EH (cell line): Measurements from ENCODE around the gene ATP11C.
"Not testable (repeated sequence)": the region's sequence is repeated elsewhere in the genome, so short reads cannot be mapped to it uniquely, and the experiment has no call there.

Source experiments
- DNase-seq: peaks from one replicate; pipeline ENCODE4 v3.0.0-alpha.2; 2015; ENCODE audit warnings: low read depth

ATP11C gene

DNA sequence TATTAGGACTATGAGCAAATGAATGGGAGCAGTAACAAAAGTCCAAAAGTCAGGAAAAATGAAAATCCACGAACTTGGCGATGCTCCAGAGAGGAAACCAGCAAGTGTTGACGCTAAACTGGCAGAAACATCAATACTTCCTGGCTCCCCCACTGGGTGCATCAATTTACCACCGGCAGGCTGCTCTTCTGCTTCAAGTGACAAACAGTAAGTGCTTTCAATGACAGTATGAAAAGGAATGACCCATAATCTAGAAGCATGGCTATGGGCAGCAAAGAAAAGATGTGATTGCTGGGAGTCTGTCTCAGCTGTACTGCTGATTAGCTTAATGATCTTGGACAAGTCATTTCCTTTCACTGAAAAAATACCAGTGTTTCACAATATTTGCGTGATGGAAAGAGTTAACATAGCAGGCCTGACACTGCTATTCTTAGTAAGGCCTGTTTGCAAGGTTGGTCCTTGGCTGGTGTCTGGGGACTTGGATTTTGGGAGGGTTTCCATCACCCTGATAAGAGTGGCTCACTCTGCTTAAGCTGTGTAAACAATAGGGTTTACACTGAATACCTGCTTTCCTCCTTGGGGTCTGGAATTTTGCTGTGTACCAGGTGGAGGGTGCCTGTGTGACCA is 8.7 kb downstream of the ATP11C start:
- DNase-seq: peak; percentile 26

DNA sequence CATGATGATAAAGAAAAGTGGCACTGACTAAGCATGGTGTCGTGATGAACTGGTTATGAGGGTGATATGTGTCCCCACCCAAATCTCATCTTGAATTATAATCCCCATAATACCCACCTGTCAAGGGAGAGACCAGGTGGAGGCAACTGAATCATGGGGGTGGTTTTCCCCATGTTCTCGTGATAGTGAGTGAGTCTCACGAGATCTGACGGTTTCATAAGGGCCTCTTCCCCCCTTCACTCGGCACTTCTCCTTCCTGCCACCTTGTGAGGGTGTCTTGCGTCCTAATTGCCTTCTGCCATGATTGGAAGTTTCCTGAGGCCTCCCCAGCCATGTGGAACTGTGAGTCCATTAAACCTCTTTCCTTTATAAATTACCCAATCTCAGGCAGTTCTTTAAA is 11.7 kb downstream of the ATP11C start:
- DNase-seq: not testable (repeated sequence)

DNA sequence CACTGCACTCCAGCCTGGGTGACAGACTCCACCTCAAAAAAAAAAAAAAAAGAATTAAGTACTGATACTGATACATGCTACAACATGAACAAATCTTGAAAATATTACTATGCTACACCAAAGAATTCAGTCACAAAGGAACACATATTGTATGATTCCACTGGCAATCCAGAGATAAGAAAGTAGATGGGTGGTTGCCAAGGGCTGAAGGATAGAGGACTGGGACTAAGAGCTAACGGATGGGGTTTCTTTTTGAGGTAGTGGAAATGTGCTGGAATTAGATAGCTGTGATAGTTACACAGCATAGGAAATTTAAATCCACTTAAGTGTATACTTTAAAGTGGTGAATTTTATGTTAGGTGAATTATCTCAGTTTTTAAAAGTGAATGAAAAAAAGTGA is 12.5 kb downstream of the ATP11C start:
- DNase-seq: no peak

DNA sequence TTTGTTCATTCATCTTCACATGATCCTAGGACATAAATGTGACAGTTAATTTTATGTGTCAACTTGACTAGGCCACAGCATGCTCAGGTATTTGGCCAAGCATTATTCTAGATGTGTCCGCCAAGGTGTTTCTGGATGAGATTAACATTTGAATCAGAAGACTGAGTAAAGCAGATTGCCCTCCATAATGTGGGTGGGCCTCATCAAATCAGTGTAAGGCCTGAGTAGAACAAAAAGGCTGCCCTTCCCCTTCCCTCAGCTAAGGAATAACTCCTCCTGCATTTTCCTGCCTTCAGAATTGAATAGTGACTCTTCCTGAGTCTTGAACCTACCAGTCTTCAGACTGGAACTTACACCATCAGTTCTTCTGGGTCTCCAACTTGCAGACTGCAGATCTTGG is 18.4 kb downstream of the ATP11C start:
- no peak for DNase-seq

DNA sequence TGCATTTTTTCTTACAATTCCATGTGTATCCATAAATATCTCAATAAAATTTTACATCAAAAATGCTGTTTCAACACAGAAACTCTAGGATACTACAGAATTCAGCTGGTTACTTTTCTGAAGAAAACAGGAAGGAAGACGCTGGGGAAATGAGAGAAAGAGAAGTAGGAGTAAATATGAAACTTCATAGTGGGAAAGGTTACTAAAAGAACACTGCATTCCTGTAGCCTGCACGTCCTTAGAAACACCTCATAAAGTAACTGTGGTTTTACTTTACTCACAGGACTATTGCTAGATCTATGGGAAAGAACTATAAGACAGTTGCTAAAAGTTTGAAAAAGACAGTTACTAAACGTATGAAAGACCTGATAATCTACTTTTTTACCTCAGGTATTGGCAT is 23.1 kb downstream of the ATP11C start:
- DNase-seq: peak; percentile 44

DNA sequence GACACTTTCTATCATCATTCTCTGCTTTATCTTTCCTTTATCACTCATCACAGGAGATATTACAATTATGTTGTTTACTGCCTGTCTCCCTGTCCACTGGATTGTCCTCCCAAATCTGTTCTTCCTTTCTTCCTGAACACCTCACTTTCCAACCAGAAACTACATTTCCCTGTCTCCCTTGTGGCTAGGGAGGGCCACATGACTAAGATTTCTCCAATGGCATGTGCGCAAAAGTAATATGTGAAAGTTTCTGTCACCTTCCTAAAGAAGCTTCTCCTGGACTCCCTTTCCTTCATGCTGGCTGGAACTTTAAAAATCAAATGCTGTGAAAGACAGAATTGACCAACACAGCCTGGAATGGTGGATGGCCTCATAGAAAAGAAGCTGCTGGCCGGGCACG is 25.8 kb downstream of the ATP11C start:
- DNase-seq: no peak

DNA sequence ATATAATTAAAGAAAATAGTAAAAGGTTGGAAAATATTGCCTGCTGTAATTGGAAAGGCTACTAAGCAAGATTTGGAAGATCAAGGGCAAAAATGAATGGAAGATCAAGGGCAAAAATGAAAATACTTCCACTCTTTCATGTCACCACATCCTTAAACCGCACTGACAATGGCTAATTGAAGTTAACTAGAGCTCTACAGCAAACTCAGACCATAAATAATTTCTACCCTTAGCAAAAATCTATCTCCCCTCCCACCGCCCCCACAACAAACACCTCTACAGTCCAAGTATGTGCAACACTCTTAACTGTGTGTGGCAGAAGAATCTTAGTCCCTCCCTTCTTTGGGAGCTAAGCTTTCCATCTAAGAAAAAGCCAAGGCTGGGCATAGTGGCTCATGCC is 27.1 kb downstream of the ATP11C start:
- DNase-seq: no peak

DNA sequence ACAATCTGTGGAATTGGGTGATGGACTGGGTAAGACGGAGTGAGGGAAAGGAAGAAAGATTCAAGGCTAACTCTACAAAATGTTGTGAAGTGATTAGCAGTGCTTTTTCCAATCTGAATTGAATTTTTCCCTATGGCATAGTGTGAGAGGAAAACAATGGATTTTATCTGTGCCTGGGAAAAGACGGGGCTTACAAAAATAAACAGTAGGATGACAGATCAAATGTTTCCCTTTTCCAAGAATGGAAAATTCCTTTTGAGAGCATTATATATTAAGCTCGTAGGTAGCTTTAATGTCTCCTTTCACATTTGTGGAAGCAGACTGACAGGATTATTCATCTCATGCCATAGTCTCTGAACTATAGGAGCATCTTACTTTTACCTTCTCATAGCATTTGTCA is 27.8 kb downstream of the ATP11C start:
- DNase-seq: peak; percentile 41

DNA sequence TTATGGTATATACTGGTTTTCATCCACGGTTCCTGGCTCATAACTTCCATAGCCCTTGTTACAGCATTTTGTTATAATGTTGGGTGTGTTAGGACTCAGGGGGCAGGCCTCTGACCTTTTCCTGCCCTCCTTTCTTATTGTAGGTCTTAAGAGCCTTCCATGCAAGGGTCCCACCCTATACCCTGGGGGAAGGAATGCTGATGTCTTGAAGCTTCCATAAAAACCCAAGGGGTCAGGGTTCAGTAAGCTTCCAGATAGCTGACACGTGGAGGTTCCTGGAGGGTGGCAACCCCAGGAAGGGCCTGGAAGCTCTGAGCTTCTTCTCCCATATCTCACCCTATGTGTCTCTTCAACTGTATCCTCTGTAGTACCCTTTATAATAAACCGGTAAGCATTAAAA is 29.6 kb downstream of the ATP11C start:
- DNase-seq: no peak

DNA sequence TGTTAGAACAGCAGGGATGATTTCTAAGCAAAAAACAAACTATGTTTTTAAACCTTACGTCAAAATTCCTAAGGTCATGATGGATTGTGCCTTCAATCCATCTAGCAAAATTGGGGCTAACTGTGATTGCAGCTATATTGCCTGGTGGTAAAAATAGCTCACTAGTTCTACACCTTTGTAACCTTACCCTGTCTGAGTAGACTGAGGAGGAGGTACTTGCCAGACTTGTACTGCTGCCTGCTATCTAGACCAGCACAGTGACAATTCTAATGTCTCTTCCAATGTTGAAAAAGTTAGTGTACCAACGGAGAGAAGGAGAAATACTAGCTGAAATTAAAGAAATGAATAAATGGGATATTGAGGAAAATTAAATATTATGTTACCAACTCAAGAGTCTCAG is 30.3 kb downstream of the ATP11C start:
- no peak for DNase-seq

DNA sequence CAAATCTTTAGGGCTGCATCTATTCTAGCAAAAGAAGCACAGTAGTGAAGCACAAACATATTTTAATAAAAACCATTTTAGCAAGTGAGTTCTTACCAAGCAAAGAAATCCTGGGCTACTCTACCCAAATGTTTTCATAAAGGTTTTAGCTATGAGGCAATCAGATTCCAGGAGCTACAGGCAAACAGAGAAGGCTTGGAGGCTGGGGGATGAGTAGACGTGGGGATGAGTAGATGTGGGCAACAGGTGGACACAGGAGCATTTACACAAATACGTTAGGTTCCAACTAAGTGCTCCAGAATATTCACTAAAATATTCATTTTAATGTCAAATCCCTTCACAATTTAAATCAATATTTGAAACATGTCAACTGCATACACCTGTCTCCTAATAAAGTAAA is 34.5 kb downstream of the ATP11C start:
- no peak for DNase-seq

DNA sequence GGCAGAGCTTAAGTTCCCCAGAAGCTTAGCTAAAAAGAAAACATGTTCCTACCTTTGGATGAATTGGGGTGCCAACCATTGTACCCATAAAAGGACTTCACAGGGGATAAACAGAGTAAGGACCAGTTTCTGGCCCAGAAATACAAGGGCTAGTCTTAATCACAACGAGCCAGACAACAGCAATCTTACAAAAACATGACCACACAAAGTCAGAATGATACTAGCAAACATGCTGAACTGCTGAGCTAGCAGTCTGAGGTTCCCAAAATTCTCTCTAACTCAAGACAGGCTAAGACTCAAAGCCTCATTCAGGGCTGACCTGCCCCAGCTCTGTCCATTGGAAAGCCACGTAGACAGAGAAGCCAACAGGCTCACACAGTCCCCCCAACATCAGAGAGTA is 40.3 kb downstream of the ATP11C start:
- no peak for DNase-seq

DNA sequence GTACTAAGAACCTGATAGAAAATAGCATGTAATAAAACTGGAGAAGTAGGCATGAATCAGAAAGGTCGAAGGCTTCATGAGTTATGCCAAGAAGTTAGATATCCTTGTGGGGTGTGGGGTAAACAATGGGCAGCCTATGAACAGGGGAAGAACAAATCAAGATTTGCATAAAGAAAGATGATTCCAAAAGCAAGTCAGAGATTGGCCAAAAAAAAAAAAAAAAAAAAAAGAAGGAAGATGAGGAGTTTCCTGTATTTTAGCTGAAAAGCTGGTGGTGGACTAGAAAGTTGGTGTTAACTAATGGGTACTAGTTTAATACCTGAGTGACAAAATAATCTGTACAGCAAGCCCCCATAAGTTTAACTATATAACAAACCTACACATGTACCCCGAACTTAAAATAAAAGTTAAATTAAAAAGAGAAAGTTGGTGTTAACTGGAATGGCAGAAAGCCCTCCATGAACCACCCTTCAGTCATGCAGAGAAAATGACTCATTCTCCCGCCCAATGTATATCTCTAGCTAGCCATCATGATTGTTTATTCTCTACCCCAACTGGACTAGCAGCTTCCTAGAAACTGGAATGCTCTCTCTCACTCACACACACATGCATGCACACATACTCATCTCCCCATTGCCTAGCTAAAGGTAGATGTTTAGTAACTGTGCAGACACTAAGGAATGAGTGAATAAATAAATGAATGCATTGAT is 41.7 kb downstream of the ATP11C start:
- peak; percentile 86 for DNase-seq

DNA sequence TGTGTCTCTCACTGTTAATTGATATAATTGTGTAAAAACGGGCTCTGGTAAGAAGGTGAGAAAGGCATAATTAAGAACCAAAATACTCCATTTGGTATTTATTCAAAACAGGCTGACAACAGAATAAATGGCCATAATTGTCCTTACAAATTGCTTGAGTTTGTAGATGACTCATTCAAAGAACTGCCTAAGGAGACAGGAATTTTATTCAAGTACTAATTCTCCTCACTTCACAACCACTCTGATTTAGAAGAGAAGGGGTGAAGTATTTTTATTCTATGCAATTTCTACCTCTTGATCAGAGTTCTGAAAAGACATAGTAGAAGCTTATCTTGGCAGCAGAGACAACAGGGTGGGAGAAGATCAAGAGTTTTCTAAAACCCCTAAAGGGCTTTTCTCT is 43.1 kb downstream of the ATP11C start:
- DNase-seq: peak; percentile 56

DNA sequence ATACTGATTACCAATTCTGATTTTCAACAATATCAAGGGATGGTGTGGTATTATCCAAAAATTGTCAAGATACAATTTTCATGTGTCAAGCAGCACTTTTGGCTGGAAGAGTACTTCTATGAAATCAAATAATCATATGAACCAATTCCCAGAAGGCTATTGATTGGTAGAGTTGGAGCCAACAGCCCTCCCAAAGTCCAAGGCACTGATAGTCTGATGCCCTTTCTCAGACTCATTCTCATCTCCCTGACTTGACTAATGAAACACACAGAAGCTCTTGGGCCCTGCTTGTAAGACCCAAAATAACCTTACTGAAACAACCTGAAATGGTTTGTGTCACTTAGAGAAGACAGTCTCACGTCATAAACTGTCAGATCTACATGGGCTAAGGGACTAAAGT is 48.9 kb downstream of the ATP11C start:
- DNase-seq: no peak

DNA sequence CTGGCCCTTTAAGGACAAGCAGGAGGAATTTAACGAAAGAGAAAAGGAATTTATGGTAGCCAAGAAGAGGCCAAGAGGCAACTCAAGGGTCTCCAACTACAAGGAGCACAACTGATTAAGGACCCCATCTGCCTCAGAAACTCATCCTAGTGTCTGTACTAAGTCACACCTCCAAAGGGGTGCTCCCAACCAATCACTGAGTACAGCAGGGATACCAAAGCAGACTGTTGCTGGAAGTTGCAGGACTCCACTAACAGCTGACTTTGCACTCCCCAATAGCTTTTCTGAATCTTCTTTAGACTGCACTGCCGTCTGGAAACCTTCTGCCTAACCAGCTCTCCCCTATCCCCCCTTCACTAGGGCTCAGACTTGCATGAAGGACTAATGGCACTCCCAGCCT is 50.6 kb downstream of the ATP11C start:
- peak; percentile 62 for DNase-seq

DNA sequence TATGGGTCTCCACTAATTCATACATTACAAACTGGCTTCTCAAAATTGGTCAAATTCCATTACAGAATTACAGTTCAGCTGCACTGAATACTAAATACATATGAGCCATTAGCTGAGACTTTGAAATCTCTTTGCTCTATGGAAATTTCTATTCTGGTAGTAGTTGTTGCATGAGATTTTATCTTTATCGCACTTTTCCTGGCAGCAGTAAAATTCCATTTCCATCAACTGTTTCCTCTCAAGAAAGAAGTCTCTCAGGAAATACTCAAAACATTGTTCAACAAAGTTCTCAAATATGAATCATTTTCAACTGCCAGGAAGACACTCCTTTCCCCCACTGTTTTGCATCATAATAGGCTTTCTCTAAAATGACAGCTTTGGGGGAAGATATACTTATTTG is 51.3 kb downstream of the ATP11C start:
- DNase-seq: peak; percentile 88

DNA sequence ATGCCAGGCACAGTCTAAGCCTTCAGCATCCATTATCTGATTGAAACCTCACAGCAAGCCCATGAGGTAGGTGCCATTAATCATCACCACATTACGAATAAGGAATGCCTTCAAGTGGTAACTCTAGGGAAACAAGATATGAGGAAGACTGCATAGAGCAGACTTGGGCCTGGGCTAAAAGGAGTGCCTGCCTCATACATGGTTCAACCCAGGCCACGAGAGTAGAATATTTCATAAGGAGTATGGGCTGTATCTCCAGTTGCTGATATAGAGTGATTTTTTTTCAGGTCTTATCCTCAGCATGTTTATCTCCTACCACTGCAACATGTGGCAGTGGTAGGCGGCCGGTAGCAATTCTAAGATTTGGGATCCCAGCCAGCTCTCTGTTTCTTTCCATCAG is 51.7 kb downstream of the ATP11C start:
- peak; percentile 78 for DNase-seq

DNA sequence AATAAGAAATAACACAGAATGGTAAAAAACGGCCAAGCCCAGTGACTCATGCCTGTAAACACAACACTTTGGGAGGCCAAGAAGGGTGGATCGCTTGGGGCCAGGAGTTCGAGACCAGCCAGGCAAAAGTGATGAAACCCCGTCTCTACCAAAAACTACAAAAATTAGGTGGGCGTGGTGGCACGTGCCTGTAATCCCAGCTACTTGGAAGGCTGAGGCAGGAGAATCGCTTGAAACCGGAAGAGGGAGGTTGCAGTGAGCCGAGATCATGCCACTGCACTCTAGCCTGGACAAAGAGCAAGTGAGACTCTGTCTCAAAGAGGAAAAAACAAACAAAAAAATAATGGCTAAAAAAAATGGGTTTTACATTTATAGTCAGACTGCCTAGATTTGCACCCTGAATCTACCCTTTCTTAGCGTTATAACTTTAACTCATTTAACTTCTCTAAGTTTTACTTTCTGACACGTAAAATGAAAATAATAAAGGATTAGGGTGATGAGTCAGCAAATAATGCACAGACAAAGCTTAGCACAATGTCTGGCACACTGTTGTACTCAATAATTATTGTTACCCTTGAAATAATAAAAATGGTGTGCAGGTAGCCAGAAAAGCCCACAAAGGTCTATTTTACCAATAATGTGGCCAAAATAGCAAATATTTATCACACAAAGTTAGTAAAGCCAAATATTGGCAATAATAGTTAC is 55.0 kb downstream of the ATP11C start:
- DNase-seq: peak; percentile 30

DNA sequence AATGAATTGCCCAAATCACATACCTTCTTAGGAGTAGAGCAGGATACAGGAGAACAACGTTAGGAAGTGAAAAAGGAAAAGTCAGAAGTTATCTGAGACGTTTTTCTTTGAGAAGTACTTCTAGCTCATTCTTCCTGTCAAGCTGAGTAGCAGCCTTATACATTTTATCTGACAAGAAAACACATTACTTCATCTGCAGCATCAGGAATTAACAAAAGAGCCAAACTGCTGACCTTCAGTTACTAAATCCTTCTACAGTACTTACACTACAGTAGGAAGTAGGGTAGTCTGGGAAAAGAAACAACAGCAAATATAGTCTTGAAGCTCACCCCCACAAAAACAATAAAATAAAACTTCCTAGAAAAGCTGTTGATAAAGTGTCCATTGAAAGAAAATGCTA is 57.0 kb downstream of the ATP11C start:
- no peak for DNase-seq

DNA sequence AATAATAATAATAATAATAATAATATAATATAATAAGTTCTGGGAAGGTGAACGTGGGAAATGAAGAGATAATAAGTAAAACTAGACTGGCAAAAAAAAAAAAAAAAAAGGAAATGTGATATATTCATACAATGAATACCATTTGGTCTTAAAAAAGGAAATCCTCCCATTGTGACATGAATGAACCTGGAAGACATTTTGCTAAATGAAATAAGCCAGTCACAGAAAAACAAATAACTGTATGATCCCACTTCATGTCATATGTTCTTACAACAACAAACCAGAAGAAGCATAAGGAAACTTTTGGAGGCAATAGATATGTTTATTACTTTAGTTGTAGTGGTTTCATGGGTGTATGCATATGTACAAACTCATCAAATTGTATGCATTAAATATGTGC is 63.1 kb downstream of the ATP11C start:
- DNase-seq: no peak

DNA sequence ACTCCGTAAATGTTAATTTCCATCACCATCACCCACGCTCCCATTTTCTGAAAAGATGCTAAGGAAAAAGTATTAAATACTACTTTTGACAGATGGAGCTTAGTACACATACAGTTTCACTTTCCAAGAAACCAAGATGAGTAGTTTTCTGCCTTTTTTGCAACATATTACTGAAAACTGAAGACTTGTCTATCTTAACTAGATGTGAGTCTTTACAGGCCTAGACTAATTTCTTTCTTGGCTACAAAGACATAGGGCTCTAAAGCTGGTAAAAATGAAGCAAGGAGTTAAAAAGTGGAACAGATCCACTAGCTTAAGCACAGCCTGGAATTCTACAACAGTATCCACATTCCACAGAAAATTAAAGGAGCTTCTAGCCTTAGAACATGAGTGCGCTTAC is 68.2 kb downstream of the ATP11C start:
- DNase-seq: no peak

DNA sequence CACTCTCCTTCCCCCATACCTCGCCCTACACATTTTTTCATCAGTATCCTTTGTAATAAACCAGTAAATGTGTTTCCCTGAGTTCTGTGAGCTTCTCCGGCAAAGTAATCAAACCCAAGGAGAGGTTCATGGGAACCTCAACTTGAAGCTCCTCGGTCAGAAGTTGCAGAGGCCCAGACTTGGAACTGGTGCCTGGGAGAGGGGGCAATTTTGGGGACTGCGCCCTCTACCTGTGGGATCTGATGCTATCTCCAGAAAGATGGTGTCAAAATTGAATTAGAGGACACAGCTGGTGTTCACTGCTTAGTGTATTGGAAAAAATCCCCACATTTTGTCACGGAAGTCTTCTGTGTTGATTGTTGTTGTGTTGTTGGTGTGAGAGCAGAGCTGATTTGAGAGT is 70.6 kb downstream of the ATP11C start:
- DNase-seq: no peak

DNA sequence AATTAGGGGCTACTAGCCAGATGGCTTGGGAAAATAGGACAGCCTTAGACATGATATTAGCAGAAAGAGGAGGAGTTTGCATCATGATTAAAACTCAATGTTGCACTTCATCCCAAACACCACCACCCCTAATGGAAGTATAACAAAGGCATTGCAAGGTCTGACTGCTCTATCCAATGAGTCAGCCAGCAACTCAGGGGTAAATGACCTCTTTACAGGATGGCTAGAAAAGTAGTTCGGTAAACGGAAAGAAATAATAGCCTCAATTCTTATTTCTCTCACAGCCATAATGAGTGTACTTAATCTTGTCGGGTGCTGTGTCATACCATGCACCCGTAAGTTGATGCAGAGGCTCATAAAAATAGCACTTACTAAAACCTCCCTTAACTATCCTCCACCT is 76.0 kb downstream of the ATP11C start:
- peak; percentile 23 for DNase-seq
